WTC11 (cell line): ENCODE data around the gene LBH.

Source experiments
- CTCF ChIP-seq: fragments of 200-600 bp; IDR thresholded peaks from 2 replicates; pipeline ENCODE4 v1.8.0; 2022; ENCODE audit warnings: antibody characterized with exemption
- NFE2L1 ChIP-seq: sonication (generic); formaldehyde crosslinking; IDR thresholded peaks from 2 replicates; pipeline ENCODE4 v1.8.1; 2023; ENCODE audit warnings: missing genetic modification reagents
- NR1H2 ChIP-seq: sonication (generic); formaldehyde crosslinking; IDR thresholded peaks from 2 replicates; pipeline ENCODE4 v1.9.0; 2021; ENCODE audit warnings: mild to moderate bottlenecking, moderate library complexity, missing genetic modification reagents
- SOX15 ChIP-seq: fragments of 250-450 bp; sonication (Bioruptor Pico); IDR thresholded peaks from 2 replicates; pipeline ENCODE4 v1.9.0; 2021; ENCODE audit warnings: mild to moderate bottlenecking

GRCh38 chr2:30231996-30232800 lies 864 bp downstream of the LBH start:
- no peak for TF ChIP-seq CTCF
- TF ChIP-seq SOX15 (CRISPR knock-in tag), result no peak
- no peak for TF ChIP-seq NFE2L1 (CRISPR knock-in tag)
- no peak for TF ChIP-seq NR1H2 (CRISPR knock-in tag)
